Urinary bladder (tissue), 4 donors: ENCODE measurements around the gene TSC22D4. TPM values are rescaled to one million over a fixed set of nuclear protein-coding genes. Genes with fewer than 3 reads are reported as not detected.

Source experiments
- DNase-seq: peaks from one replicate; pipeline ENCODE4 v3.0.0-alpha.2; 2015; ENCODE audit errors: extremely low spot score
- H3K27ac ChIP-seq: one replicate; pipeline ENCODE4 v1.5.1; 2013; ENCODE audit warnings: low read depth, mild to moderate bottlenecking, moderate library complexity
- H3K36me3 ChIP-seq: one replicate; pipeline ENCODE4 v1.6.1; 2013; ENCODE audit warnings: mild to moderate bottlenecking, moderate library complexity; ENCODE audit not compliant: insufficient read depth
- H3K4me1 ChIP-seq: one replicate; pipeline ENCODE4 v1.6.1; 2013; ENCODE audit warnings: mild to moderate bottlenecking, moderate library complexity; ENCODE audit not compliant: insufficient read depth
- H3K4me3 ChIP-seq: one replicate; pipeline ENCODE4 v1.5.1; 2013; ENCODE audit warnings: low read depth, low read length
- WGBS: extraction: QIAGEN DNeasy Blood & Tissue Kit; methylation state at CpG from one replicate; pipeline ENCODE4 v1.1.7; 2013; 5-methylcytosine and 5-hydroxymethylcytosine counted together
- polyA plus RNA-seq: library from polyadenylated mRNA; stranded (reverse); fragments of 200-250 nt; gene quantifications from one replicate; pipeline ENCODE4 v1.2.3, GENCODE V29; 2013
- total RNA-seq: library from RNA; depleted of rRNA; stranded (reverse); fragments of >200 nt; gene quantifications from one replicate; pipeline ENCODE4 v1.2.3, GENCODE V29; 2014
- donor health status: healthy with polysubstance abuse.
- donor health status: healthy.

The TSC22D4 gene
- total and polyA plus RNA-seq, 2 donors, result 16.6 to 49.6 TPM

DNA sequence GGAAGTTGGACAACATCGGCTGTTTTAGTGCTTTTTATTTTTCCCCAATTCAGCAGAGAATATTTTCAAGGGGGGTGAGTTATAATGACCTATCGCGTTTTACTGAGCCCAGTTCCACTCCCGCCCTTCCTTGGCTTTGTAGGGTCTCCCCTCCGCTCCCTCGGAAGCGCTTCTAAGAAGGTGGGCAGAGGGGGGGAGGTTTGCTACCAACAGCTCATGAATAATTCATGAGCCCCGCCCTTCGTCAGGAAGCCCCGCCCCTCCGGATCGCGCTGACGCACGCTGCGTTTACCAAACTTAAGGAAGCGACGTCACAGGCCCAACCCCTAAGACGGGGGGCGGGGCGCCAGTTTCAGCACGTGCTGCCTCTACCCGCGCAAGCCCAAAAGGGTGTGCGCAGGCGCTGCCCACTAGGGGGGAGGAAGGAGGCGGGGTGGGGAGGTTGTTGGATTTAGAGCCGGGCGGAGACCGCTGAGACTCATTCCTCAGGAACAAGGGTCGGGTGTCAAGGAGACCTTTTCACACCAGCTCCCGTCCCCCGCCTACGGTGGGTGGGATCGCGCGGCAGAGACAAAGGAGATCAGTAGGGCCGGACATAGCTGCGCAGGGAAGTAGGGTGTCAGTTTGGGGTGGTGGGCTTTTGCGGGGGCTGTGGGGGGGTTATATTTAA is 49.9 kb downstream of the TSC22D4 start:
- Histone ChIP-seq H3K4me3 (peak overlapping the region; percentile 79), H3K27ac (peak overlapping the region; percentile 99), H3K36me3 (no peaks in the 10 kb centered on the region), H3K4me1 (no peaks in the 10 kb centered on the region)
- peak; percentile 99 for DNase-seq
- WGBS, result under 1% methylated on average over 40 of the region's 40 CpGs

DNA sequence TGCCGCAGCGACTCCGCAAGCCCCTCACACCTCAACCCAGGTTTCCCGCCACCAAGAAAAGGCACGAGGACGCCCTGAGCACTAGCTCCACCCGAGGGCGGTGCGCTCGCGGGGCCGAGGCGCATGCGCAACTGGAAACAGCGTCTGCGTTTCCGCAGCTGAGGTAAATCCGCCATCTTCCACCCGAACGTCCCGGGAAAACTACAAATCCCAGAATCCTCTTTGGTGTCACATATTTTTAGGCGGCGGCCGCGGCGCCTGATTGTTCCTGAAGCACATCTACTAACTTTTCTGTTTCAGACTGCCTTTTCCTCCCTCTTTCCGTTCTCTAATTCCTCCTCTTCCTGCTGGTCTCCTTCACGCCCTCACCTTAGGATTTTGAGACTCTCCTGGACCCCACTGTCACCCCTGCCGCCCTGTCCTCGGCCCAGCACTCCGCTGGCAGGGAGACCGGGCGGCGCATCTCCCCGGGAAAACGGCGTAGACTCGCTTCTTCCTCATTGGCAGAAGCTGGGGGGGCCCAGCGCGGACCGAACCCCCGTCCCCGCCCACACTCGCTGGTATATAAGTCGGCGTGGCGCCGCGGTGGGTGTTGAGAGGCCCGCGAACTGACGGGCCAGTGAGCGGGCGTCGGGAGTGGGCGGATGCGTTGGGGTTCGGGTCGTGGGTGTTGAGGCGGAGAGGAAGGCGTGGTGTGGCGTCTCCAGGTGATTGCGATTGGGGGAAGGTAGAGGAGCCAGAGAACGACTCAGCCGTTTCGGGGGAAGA is 50.6 kb downstream of the TSC22D4 start, which contains the start of gene ZCWPW1:
TSS of gene ZCWPW1 (minus strand) at position 505 of the 768 bp plus-strand sequence. CDS start 8,054 bp downstream, outside the sequence.
- Histone ChIP-seq H3K4me1 (no peaks in the 10 kb centered on the region), H3K36me3 (no peaks in the 10 kb centered on the region), H3K27ac (peak within 1 kb of the TSS; percentile 99), H3K4me3 (peak within 1 kb of the TSS; percentile 79)
- peak; percentile 94 for DNase-seq
- WGBS, result under 1% methylated on average over 66 of the region's 66 CpGs

DNA sequence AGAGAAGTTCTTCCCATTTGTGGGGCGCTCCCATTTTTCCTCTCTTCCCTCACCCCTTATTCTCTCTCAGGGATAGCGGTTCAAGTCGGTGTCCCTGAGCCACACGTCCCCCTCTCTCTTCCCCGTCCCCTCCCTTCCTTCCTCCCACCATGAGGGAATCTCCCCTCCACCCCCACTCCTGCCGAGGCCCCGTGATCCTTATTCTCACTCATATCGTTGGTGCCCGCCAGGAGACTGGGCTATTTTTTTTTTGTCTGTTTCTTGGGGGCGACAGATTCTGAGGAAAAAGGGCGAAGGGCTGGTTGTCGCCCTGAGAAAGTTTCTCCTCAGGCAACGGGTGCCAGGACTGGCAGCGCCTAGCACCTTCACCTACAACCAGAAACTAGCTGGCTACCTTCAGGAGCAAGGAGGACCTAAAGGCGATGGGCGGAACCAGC is 51.2 kb downstream of the TSC22D4 start:
- WGBS, result 46% methylated on average over 16 of the region's 16 CpGs
- Histone ChIP-seq H3K27ac (no peak overlapping the region), H3K4me1 (no peaks in the 10 kb centered on the region), H3K36me3 (no peaks in the 10 kb centered on the region), H3K4me3 (no peak overlapping the region)
- DNase-seq, result no peak

GRCh38 chr7:100426516-100426915 is 52.5 kb downstream of the TSC22D4 start:
- Histone ChIP-seq H3K4me3 (no peak overlapping the region), H3K36me3 (no peaks in the 10 kb centered on the region), H3K4me1 (no peaks in the 10 kb centered on the region), H3K27ac (no peak overlapping the region)
- no peak for DNase-seq

- Histone ChIP-seq H3K27ac (no peak overlapping the region), H3K36me3 (no peaks in the 10 kb centered on the region), H3K4me3 (no peak overlapping the region), H3K4me1 (no peaks in the 10 kb centered on the region)
- DNase-seq, result no peak
- 19% methylated on average over 1 of the region's 1 CpG for WGBS
Observed at GRCh38 chr7:100425347-100425746, 53.7 kb downstream of the TSC22D4 start.

- DNase-seq, result no peak
- H3K4me1 ChIP-seq, result no peaks in the 10 kb centered on the region
- 78% methylated on average over 6 of the region's 6 CpGs for WGBS
- no peak overlapping the region for H3K27ac ChIP-seq
- H3K4me3 ChIP-seq, result no peak overlapping the region
- H3K36me3 ChIP-seq, result no peaks in the 10 kb centered on the region
Observed at GRCh38 chr7:100423315-100423714, 55.7 kb downstream of the TSC22D4 start.

DNA sequence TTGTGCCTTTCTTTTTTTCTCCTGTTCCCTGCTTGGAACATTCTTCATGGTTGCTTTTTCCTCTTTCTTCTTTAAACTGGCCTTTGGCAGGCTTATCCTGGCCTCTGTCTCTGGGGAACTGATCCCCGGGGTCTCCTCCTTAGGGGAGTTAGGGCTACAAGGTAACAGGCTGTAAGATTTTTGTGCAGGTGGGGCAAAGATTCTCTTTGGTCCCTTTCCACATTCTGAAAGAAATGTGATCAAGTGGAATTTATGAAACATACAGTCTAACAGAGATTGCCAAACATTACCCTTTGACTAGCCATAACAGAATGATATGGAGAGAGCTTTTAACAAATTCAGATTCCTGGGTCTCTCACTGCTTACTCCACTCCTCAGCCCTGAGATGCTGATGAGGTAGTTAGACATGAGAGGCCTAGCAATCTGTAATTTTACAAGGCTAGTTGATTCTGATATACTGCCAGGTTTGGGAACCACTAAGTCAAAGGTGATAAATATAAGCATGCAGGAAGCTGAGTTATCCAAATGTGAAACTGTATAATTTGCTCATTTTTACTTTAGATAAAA is 59.3 kb downstream of the TSC22D4 start:
- DNase-seq, result no peak
- Histone ChIP-seq H3K4me1 (no peaks in the 10 kb centered on the region), H3K27ac (no peak overlapping the region), H3K4me3 (no peak overlapping the region), H3K36me3 (no peaks in the 10 kb centered on the region)
- 56% methylated on average over 1 of the region's 1 CpG for WGBS

DNA sequence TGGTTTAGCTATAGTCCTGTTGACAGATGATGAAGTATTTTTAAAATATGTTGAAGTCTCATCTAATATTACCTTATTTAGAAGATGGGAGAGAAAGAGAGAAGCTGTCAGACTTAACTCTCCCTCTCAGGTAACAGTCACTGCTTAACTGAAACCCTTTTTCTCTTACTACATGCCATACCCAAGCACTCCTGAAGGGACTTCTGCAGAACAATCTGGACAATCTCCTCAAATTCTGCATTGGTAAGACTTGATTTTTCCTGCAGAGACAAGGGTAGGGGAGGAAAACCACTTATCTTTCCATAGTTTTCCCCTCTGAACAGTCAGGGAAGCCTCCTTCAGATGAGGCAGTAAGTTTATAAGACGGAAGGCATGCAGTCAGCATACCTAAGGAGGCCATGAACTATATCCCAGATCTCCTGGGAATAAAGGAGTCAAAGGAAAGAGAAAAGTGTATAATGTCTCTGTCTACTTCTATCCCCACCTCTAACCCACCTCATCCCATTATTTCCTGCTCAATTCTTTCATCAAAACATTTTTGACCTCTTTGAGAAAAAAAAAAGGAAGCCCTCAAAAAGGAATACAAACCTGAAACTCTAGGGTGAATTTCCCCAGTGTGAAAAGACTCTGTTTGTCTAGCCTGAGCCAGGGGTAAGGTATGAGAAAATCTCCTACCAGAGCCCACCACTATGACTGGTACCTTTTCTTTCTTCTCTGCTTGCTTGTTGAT is 59.9 kb downstream of the TSC22D4 start:
- Histone ChIP-seq H3K4me3 (no peak overlapping the region), H3K36me3 (no peaks in the 10 kb centered on the region), H3K4me1 (no peaks in the 10 kb centered on the region), H3K27ac (no peak overlapping the region)
- WGBS, result 73% methylated on average over 1 of the region's 1 CpG
- DNase-seq, result no peak

Other genes starting within 250 kb of the TSC22D4 start
- not detected for gene SPDYE3, start 171.5 kb downstream of the TSC22D4 start, total RNA-seq
- gene SPDYE3, start 171.5 kb downstream of the TSC22D4 start, polyA plus RNA-seq, result 0.10 TPM
- gene PILRB, start 121.1 kb downstream of the TSC22D4 start, total RNA-seq, result 16.3 TPM
- 34.4 TPM for gene PILRB, start 121.1 kb downstream of the TSC22D4 start, polyA plus RNA-seq
- gene PILRA, start 105.7 kb downstream of the TSC22D4 start, total RNA-seq, result 2.2 TPM
- 27.8 TPM for gene PILRA, start 105.7 kb downstream of the TSC22D4 start, polyA plus RNA-seq
- 4.2 TPM for gene ZCWPW1, start 50.5 kb downstream of the TSC22D4 start, total RNA-seq
- gene ZCWPW1, start 50.5 kb downstream of the TSC22D4 start, polyA plus RNA-seq, result 8.7 TPM
- gene MEPCE, start 49.4 kb downstream of the TSC22D4 start, total RNA-seq, result 22.6 TPM
- gene MEPCE, start 49.4 kb downstream of the TSC22D4 start, polyA plus RNA-seq, result 40.4 TPM
- 5.1 TPM for gene PPP1R35, start 42.7 kb downstream of the TSC22D4 start, total RNA-seq
- 33.6 TPM for gene PPP1R35, start 42.7 kb downstream of the TSC22D4 start, polyA plus RNA-seq
- gene SPACDR, start 15.0 kb downstream of the TSC22D4 start, total RNA-seq, result not detected
- gene SPACDR, start 15.0 kb downstream of the TSC22D4 start, polyA plus RNA-seq, result 0.62 TPM
- 1.6 TPM for gene NYAP1, start 4.7 kb upstream of the TSC22D4 start, total RNA-seq
- gene NYAP1, start 4.7 kb upstream of the TSC22D4 start, polyA plus RNA-seq, result 1.5 TPM
- gene AGFG2, start 60.0 kb upstream of the TSC22D4 start, total RNA-seq, result 9.9 TPM
- 36.6 TPM for gene AGFG2, start 60.0 kb upstream of the TSC22D4 start, polyA plus RNA-seq
- not detected for gene SAP25, start 94.7 kb upstream of the TSC22D4 start, total RNA-seq
- 2.5 TPM for gene SAP25, start 94.7 kb upstream of the TSC22D4 start, polyA plus RNA-seq
- 13.7 TPM for gene LRCH4, start 106.9 kb upstream of the TSC22D4 start, total RNA-seq
- 33.0 TPM for gene LRCH4, start 106.9 kb upstream of the TSC22D4 start, polyA plus RNA-seq
- 1.6 TPM for gene FBXO24, start 107.1 kb upstream of the TSC22D4 start, total RNA-seq
- gene FBXO24, start 107.1 kb upstream of the TSC22D4 start, polyA plus RNA-seq, result 0.57 TPM
- 124 TPM for gene PCOLCE, start 123.1 kb upstream of the TSC22D4 start, total RNA-seq
- gene PCOLCE, start 123.1 kb upstream of the TSC22D4 start, polyA plus RNA-seq, result 89.5 TPM
- 5.3 TPM for gene MOSPD3, start 133.3 kb upstream of the TSC22D4 start, total RNA-seq
- 30.4 TPM for gene MOSPD3, start 133.3 kb upstream of the TSC22D4 start, polyA plus RNA-seq
- gene TFR2, start 162.3 kb upstream of the TSC22D4 start, total RNA-seq, result 0.69 TPM
- 0.81 TPM for gene TFR2, start 162.3 kb upstream of the TSC22D4 start, polyA plus RNA-seq
- 0.69 TPM for gene ACTL6B, start 177.2 kb upstream of the TSC22D4 start, total RNA-seq
- gene ACTL6B, start 177.2 kb upstream of the TSC22D4 start, polyA plus RNA-seq, result 0.19 TPM
- gene GNB2, start 194.5 kb upstream of the TSC22D4 start, total RNA-seq, result 51.2 TPM
- 279 TPM for gene GNB2, start 194.5 kb upstream of the TSC22D4 start, polyA plus RNA-seq
- gene GIGYF1, start 215.0 kb upstream of the TSC22D4 start, total RNA-seq, result 17.1 TPM
- 27.2 TPM for gene GIGYF1, start 215.0 kb upstream of the TSC22D4 start, polyA plus RNA-seq
- 18.6 TPM for gene POP7, start 226.9 kb upstream of the TSC22D4 start, total RNA-seq
- 39.1 TPM for gene POP7, start 226.9 kb upstream of the TSC22D4 start, polyA plus RNA-seq
- gene EPO, start 241.3 kb upstream of the TSC22D4 start, total RNA-seq, result not detected
- gene EPO, start 241.3 kb upstream of the TSC22D4 start, polyA plus RNA-seq, result not detected